GM12864 (cell line): ENCODE data around the gene CYB561.

Experiments
- DNase-seq: peaks from one replicate; pipeline ENCODE4 v3.0.0-alpha.2; 2011; ENCODE audit warnings: low read depth
- H3K4me3 ChIP-seq: 2 replicates; pipeline ENCODE4 v1.5.1; 2011; ENCODE audit warnings: mild to moderate bottlenecking, low read depth, low read length, control low read depth
- CTCF ChIP-seq: IDR thresholded peaks from 2 replicates; pipeline ENCODE4 v1.5.1; 2011; ENCODE audit warnings: low read depth, mild to moderate bottlenecking, moderate library complexity, low read length, control low read depth, inconsistent platforms; ENCODE audit errors: missing control alignments

CYB561 gene

GRCh38 chr17:63445954-63446752 is at the start of gene CYB561:
Gene CYB561, minus strand, starts transcription at chr17:63446306. Its CDS starts 8,759 bp downstream, at chr17:63437547.
- H3K4me3 ChIP-seq = peak within 1 kb of the TSS; percentile 55
- peak; percentile 52 for TF ChIP-seq CTCF
- DNase-seq = no peak

GRCh38 chr17:63495491-63495890 is 49.4 kb upstream of the CYB561 start:
- TF ChIP-seq CTCF = no peak
- H3K4me3 ChIP-seq = no peak overlapping the region
- no peak for DNase-seq

- no peak for TF ChIP-seq CTCF
- H3K4me3 ChIP-seq = no peak overlapping the region
- DNase-seq = no peak
These were observed 48.3 kb upstream of the CYB561 start for GRCh38 chr17:63494300-63494928.

- no peak for DNase-seq
- H3K4me3 ChIP-seq = no peak overlapping the region
- TF ChIP-seq CTCF = no peak
These were observed 47.3 kb upstream of the CYB561 start for GRCh38 chr17:63493411-63493810.

GRCh38 chr17:63492940-63493339 is 46.8 kb upstream of the CYB561 start:
- no peak overlapping the region for H3K4me3 ChIP-seq
- DNase-seq = no peak
- TF ChIP-seq CTCF = no peak

- TF ChIP-seq CTCF = no peak
- DNase-seq = no peak
These were observed 46.0 kb upstream of the CYB561 start for GRCh38 chr17:63491977-63492618.

More at GRCh38 chr17:63491977-63492618, 46.0 kb upstream of the CYB561 start:
- no peak overlapping the region for H3K4me3 ChIP-seq
